Stimulated activated CD4-positive, alpha-beta T cell treated with anti-CD3 and anti-CD28 coated beads, Interleukin-15, amount 100 ng/mL, for 48 hours (primary cell): ENCODE data around the gene TAOK1.

Source experiments
- DNase-seq, 2 donors: peaks; one replicate each; pipeline ENCODE4 v3.0.0-alpha.2; 2020; ENCODE audit warnings: low read depth in 2 of 2

Gene TAOK1

GRCh38 chr17:29378500-29378899 is 11.7 kb upstream of the TAOK1 start:
- DNase-seq, result no peak

- no peak for DNase-seq
Observed at GRCh38 chr17:29379084-29379991, 10.8 kb upstream of the TAOK1 start.

- no peak for DNase-seq
Observed at GRCh38 chr17:29383686-29384085, 6.5 kb upstream of the TAOK1 start.

GRCh38 chr17:29384901-29385300 is 5.3 kb upstream of the TAOK1 start:
- DNase-seq, result no peak

- no peak for DNase-seq
Observed at GRCh38 chr17:29386760-29387159, 3.4 kb upstream of the TAOK1 start.

- DNase-seq, result no peak
Observed at GRCh38 chr17:29388937-29389336, 1.2 kb upstream of the TAOK1 start.

GRCh38 chr17:29390851-29391631 is 878 bp downstream of the TAOK1 start:
- DNase-seq, result no peak

GRCh38 chr17:29393436-29393835 is 3.3 kb downstream of the TAOK1 start:
- DNase-seq, result no peak

GRCh38 chr17:29394761-29395160 is 4.6 kb downstream of the TAOK1 start:
- DNase-seq, result no peak

- no peak for DNase-seq
Observed at GRCh38 chr17:29396066-29396465, 5.9 kb downstream of the TAOK1 start.

GRCh38 chr17:29399634-29400033 is 9.5 kb downstream of the TAOK1 start:
- no peak for DNase-seq

GRCh38 chr17:29400818-29401217 is 10.7 kb downstream of the TAOK1 start:
- DNase-seq, result no peak

GRCh38 chr17:29401258-29401657 is 11.1 kb downstream of the TAOK1 start:
- DNase-seq, result no peak

- no peak for DNase-seq
Observed at GRCh38 chr17:29407856-29408255, 17.7 kb downstream of the TAOK1 start.

- no peak for DNase-seq
Observed at GRCh38 chr17:29409963-29410362, 19.8 kb downstream of the TAOK1 start.

- no peak for DNase-seq
Observed at GRCh38 chr17:29412780-29413565, 22.8 kb downstream of the TAOK1 start.

- no peak for DNase-seq
Observed at GRCh38 chr17:29420128-29420527, 30.0 kb downstream of the TAOK1 start.

- no peak for DNase-seq
Observed at GRCh38 chr17:29430275-29430674, 40.1 kb downstream of the TAOK1 start.

GRCh38 chr17:29433541-29433940 is 43.4 kb downstream of the TAOK1 start:
- DNase-seq, result no peak

GRCh38 chr17:29434550-29434949 is 44.4 kb downstream of the TAOK1 start:
- no peak for DNase-seq

GRCh38 chr17:29442451-29442850 is 52.3 kb downstream of the TAOK1 start:
- no peak for DNase-seq
